Kidney (tissue), 14 donors: ENCODE results near the gene ADAMTS13. TPM values are rescaled to one million over a fixed set of nuclear protein-coding genes. Genes with fewer than 3 reads are reported as not detected.

ENCODE experiments used
- DNase-seq, 5 donors: peaks; one replicate each; pipeline ENCODE4 v3.0.0-alpha.2; 2013 to 2020
- FAIRE-seq: peaks from 2 replicates; lab custom pipeline; 2012; peaks lifted over from hg19 to GRCh38; lab: Jason Lieb, UNC
- H3K27ac ChIP-seq, 2 donors: one replicate each; pipeline ENCODE4 v1.7.0; 2013; ENCODE audit warnings: low read depth in 2 of 2, low read length in 2 of 2, inconsistent platforms in 1 of 2
- H3K27me3 ChIP-seq: one replicate; pipeline ENCODE4 v1.7.1; 2013; ENCODE audit warnings: low read length, inconsistent platforms; ENCODE audit not compliant: control insufficient read depth, insufficient read depth
- H3K36me3 ChIP-seq, 3 donors: one replicate each; pipeline versions ENCODE4 v1.7.0 to v1.7.1; 2013; ENCODE audit warnings: low read length in 3 of 3, control low read depth in 1 of 3, inconsistent platforms in 1 of 3; ENCODE audit not compliant: insufficient read depth in 3 of 3, control insufficient read depth in 2 of 3
- H3K4me1 ChIP-seq, 3 donors: one replicate each; pipeline versions ENCODE4 v1.7.0 to v1.7.1; 2013; ENCODE audit warnings: low read length in 3 of 3, inconsistent platforms in 1 of 3, low read depth in 1 of 3; ENCODE audit not compliant: control insufficient read depth in 2 of 3, insufficient read depth in 2 of 3
- H3K4me3 ChIP-seq, 3 donors: one replicate each; pipeline versions ENCODE4 v1.7.0 to v1.8.1; 2013; ENCODE audit warnings: low read length in 3 of 3, control low read depth in 1 of 3, inconsistent platforms in 1 of 3
- H3K9ac ChIP-seq, 3 donors: one replicate each; pipeline versions ENCODE4 v1.7.0 to v1.7.1; 2013; ENCODE audit warnings: low read length in 3 of 3, control low read depth in 1 of 3, inconsistent platforms in 1 of 3
- H3K9me3 ChIP-seq, 3 donors: one replicate each; pipeline versions ENCODE4 v1.7.0 to v1.7.1; 2013; ENCODE audit warnings: low read length in 3 of 3, control low read depth in 1 of 3, inconsistent platforms in 1 of 3; ENCODE audit not compliant: control insufficient read depth in 2 of 3, insufficient read depth in 1 of 3
- intact Hi-C: fragments of 100-400 bp; cut with DNase I; formaldehyde crosslinking; loops from one replicate; pipeline ENCODE4 v1.11.1; 2022
- polyA plus RNA-seq: library from polyadenylated mRNA; stranded (reverse); fragments of 350-450 nt; fragmentation: Illumina TruSeq; extraction: RNeasy Lipid Tissue Mini Kit (QIAGEN cat#74804); gene quantifications from one replicate; pipeline ENCODE4 v1.2.3, GENCODE V29; 2014; ENCODE audit warnings: low read depth, low replicate concordance; ENCODE audit not compliant: insufficient read depth
- total RNA-seq: library from RNA; stranded (reverse); fragmentation: NEBNext Ultra II Directional; extraction: Animal tissue kit (Norgen Biotek cat#: 25700); gene quantifications from one replicate; pipeline ENCODE4 v1.2.1, GENCODE V29; 2021
- TF ChIP-seq, protein P1 (sequence below): IDR thresholded peaks from 3 replicates; pipeline ENCODE4 v1.5.1; 2012; ENCODE audit warnings: mild to moderate bottlenecking, moderate library complexity, borderline replicate concordance; ENCODE audit not compliant: insufficient read depth; ENCODE audit errors: extremely low read depth
- donor health status: control.
- donor health status: control.
- donor health status: control.
- donor health status: control.
- donor health status: control.
- donor health status: DM: yes; HTN: yes; CAD: no.
- donor health status: Normal renal cell carcinoma (clear cell type).

ADAMTS13 gene
- total and polyA plus RNA-seq, 2 donors from 2014 or later, result 3.1 to 3.6 TPM

- Histone ChIP-seq H3K9me3 (no peaks in the 10 kb centered on the region), H3K27me3 (no peaks in the 10 kb centered on the region), H3K4me3 (no peak overlapping the region), H3K36me3 (peaks cover 0 to 10% (median 7%) of the 10 kb centered on the region in 3 donors), H3K9ac (no peak overlapping the region), H3K27ac (no peak overlapping the region), H3K4me1 (no peaks in the 10 kb centered on the region)
- intact Hi-C loops, result loop anchor here (5.0 kb wide), 1 partner anchor 83 kb away; no protein-coding TSS in a partner anchor
- TF ChIP-seq, protein P1, sequence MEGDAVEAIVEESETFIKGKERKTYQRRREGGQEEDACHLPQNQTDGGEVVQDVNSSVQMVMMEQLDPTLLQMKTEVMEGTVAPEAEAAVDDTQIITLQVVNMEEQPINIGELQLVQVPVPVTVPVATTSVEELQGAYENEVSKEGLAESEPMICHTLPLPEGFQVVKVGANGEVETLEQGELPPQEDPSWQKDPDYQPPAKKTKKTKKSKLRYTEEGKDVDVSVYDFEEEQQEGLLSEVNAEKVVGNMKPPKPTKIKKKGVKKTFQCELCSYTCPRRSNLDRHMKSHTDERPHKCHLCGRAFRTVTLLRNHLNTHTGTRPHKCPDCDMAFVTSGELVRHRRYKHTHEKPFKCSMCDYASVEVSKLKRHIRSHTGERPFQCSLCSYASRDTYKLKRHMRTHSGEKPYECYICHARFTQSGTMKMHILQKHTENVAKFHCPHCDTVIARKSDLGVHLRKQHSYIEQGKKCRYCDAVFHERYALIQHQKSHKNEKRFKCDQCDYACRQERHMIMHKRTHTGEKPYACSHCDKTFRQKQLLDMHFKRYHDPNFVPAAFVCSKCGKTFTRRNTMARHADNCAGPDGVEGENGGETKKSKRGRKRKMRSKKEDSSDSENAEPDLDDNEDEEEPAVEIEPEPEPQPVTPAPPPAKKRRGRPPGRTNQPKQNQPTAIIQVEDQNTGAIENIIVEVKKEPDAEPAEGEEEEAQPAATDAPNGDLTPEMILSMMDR, result no peak
- FAIRE-seq (no peak), DNase-seq (peak in 1 of 5 donors; percentile 58)
Observed at GRCh38 chr9:133404454-133405002, 17.6 kb upstream of the ADAMTS13 start.

DNA sequence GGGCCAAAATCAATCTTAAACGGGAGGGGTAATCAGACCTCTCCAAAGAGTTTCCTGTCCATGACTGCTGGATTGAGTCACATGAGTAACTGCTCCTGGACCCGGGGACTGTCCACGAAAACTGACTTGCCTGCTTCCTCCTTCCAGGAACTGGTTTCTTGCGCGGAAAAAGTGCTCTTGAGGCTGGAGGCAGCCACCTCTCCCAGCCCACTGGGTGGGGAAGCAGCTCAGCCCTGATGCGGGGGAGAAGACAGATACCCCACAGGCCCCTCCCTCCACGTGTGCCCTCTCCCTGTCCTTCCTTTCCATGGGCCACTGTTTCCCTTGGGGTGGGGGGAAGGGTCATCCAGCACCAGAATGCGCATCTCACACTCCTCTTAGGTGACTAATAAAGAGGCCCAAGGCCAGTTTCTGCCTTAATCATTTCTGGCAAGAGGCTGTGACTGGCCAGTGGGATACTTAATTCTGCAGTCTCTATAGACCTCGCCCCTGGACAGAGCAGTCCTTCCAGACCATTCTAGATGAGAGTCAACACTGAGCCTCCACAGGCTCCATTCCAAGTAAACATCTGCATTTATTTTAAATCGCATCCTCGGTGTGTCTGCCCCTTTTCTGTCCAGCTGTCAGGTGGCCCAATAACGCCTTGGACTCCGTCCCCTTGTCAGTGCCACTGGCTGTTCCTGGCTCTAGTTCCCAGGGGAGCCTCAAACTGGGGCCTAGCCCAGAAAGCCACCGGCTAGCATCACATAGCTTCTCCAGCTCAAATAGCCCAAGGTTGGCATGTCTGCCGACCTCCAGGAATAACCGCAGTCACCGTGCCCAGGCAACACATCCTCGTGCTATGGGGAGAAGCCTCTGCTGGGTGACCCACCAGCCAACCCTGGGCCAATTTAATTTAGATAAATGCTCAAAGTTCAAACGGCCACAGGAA, 16.4 kb upstream of the ADAMTS13 start:
- TF ChIP-seq, protein P1, result no peak
- Histone ChIP-seq H3K9ac (no peak overlapping the region), H3K4me3 (no peak overlapping the region), H3K9me3 (no peaks in the 10 kb centered on the region), H3K27ac (no peak overlapping the region), H3K36me3 (peaks cover 0 to 17% (median 12%) of the 10 kb centered on the region in 3 donors), H3K27me3 (no peaks in the 10 kb centered on the region), H3K4me1 (no peaks in the 10 kb centered on the region)
- FAIRE-seq, result no peak
- peak in 1 of 5 donors; percentile 31 for DNase-seq
- intact Hi-C loops, result loop anchor here (5.0 kb wide), 1 partner anchor 82 kb away; no protein-coding TSS in a partner anchor

DNA sequence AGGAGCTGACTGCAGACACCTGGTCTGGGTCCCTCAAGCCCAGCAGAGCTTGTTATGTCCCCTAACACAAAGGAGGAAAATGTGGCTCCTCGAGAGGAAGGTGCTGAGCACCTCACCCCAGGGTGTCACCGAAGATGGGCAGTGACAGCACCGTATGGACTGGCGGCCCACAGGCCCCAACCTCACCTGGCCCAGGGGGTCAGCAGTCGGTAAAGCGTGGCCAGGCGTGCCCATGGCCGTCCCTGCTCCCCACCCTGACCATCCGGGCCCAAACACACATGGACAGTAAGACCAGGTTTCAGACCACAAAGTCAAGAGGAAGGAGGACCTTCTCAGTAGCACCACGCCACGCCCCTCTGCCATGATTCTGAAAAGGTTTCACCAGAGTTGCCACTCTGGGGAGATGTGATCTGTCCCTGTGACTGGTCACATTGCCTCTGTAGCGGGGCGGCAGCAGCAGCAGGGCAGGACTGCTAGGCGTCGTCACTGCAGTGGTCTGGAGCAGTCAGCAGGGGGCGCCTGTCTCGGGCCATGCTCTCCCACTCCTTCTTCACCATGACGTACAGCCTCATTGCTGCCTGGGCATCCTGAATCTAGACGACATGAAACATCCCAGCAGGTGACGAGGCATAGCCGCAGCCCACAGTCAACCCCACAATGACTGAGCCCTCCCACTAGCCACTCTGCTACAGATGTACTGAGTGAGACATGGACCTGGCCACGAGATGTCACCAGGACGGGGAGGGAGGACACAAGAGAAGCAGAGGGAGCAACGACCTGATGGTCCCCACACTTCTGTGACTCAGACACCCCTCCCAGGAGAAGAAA, 15.5 kb upstream of the ADAMTS13 start:
- Histone ChIP-seq H3K36me3 (peaks cover 0 to 17% (median 12%) of the 10 kb centered on the region in 3 donors), H3K4me1 (no peaks in the 10 kb centered on the region), H3K9ac (no peak overlapping the region), H3K4me3 (no peak overlapping the region), H3K9me3 (no peaks in the 10 kb centered on the region), H3K27ac (peak overlapping the region in 1 of 2 donors; percentile 9), H3K27me3 (no peaks in the 10 kb centered on the region)
- DNase-seq, result peak; percentile 78 to 90 (median 80)
- intact Hi-C loops, result loop anchor here (5.0 kb wide), 1 partner anchor 81 kb away; no protein-coding TSS in a partner anchor
- no peak for FAIRE-seq
- TF ChIP-seq, protein P1, result peak; percentile 95
